Suprapubic skin (tissue), 4 donors: ENCODE results near the gene CACNA1E.

ENCODE experiments used
- CTCF ChIP-seq, 2 donors: fragments of 200-600 bp in 1 of 2; fragments of 450-650 bp in 1 of 2; sonication (generic) in 1 of 2; IDR thresholded peaks; one replicate each; pipeline ENCODE4 v1.5.1; 2016 to 2019; ENCODE audit warnings: antibody characterized with exemption in 2 of 2, mild to moderate bottlenecking in 1 of 2, moderate library complexity in 1 of 2
- POLR2A ChIP-seq, 2 donors: fragments of 450-650 bp; IDR thresholded peaks; one replicate each; pipeline ENCODE4 v1.6.1; 2017; ENCODE audit warnings: antibody characterized with exemption in 2 of 2, mild to moderate bottlenecking in 2 of 2, moderate library complexity in 2 of 2
- POLR2AphosphoS5 ChIP-seq, 3 donors: sonication (generic); formaldehyde crosslinking; IDR thresholded peaks; one replicate each; pipeline ENCODE4 v1.6.1; 2017; ENCODE audit warnings: antibody characterized with exemption in 3 of 3

DNA sequence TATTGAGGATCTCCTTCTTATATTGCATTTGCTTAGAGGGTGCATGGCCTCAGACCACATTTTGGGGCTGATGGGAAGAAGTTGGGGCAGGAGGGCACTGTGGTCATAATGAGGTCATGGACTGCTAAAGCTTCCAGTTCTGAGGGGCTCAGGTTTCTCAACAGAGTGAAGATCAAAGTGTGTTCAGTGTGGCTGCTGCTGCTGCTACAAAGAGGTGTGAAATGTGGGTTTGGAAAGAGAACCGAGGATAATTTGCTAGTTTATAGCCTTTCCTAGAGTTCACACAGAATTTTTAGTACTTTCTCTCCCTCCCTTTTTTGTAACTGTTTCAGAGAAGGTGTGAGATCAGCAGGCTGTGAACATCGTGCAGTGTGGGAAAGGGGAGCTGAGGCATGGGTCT lies 73.3 kb downstream of the CACNA1E start:
- TF ChIP-seq CTCF (IDR thresholded peaks at IDR 0.05): no peak
- no peak for TF ChIP-seq POLR2AphosphoS5 (IDR thresholded peaks at IDR 0.05)
- no peak for TF ChIP-seq POLR2A (IDR thresholded peaks at IDR 0.05)
